ENCODE data around the gene REP15.
"Not testable (repeated sequence)": the region's sequence is repeated elsewhere in the genome, so short reads cannot be mapped to it uniquely, and the experiment has no call there.

The REP15 gene

DNA sequence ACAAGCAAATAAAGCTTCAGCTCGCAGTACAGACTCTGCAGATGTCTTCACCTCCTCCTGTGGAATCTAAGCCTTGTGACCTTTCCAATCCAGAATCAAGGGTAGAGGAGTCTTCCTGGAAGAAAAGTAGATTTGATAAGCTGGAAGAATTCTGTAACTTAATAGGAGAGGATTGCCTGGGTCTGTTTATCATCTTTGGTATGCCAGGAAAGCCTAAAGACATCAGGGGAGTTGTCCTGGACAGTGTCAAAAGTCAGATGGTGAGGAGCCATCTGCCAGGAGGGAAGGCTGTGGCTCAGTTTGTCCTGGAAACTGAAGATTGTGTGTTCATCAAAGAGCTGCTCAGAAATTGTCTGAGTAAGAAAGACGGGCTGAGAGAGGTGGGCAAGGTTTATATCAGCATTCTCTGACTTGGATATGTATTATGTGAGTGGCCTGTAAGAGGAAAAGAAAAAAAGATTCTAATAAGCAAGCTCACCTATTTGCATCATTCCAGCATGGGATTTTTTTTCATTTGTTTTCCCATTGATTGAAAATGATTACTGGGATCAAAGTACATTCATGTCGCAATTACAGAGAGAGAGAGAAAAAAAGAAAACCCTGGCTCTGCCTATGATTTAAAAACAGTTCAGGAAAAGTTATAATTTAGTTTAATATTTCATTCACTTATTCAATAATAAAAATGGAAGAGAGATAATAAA, 767 bp downstream of the REP15 start:
- DNase-seq (ENCODE audit: low read depth, low spot score), result peak; percentile 54

DNA sequence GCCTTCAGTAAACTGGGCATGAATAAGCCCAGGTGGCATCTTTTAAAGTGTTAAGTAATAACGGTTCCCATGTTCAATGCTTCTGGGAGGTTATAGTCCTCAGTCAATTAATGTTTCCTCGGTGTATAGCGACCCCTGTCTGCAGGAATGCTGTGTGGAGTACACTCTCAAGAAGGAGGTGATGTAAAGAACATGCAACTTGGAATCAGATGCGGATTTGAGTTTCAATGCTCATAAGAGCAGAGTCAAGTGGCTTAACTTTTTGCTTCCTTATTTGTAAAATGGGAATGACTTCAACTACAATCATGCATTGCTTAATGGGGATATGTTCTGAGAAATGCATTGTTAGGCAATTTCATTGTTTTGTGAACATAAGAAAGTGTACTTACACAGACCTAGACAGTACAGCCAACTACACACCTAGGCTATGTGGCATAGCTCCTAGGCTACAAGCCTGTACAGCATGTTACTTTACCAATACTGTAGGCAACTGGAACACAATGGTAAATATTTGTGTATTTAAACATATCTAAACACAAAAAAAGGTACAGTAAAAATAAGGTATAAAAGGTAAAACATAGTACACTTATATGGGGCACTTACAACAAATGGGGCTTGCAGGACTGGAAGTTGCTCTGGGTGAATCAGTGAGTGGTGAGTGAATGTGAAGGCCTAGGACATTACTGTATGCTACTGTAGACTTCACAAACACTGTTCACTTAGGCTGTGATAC, 7.6 kb downstream of the REP15 start:
- peak; percentile 31 for DNase-seq (ENCODE audit: low read depth, low spot score)

DNA sequence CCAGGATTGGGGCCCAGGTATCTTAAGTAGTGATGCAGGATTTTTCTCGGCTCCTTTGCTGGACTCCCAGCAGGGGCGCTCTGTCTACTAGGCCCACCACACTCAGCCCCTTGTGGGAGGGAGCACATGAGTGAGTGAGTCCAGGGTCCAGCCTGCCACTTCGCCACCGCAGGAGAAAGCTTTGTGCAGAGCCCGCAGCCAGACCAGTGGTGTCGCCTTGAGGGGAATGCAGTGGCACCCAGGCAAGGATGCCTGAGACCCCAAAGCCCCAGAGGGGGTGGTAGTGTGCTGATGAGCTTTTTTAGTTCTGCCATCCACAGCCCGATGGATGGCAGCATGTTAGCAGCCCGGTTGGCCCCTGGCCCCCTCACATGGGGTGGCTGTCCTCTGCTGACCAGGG, 9.0 kb downstream of the REP15 start:
- DNase-seq (ENCODE audit: low read depth, low spot score), result peak; percentile 49

DNA sequence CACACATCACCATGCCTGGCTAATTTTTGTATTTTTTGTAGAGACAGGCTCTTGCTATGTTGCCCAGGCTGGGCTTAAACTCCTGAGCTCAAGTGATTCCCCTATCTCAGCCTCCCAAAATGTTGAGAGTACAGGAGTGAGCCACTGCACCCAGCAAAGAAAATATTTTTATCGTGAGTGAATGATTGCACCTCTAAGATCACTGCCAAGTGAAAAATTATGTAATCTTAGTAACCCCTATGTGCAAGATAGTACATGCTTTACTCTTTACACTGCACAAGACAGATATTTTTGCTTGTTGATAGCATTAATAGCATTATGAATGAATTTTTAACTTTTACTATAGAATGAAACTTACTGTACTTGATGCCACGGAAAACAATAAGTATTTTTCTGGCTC, 11.0 kb downstream of the REP15 start:
- no peak for DNase-seq (ENCODE audit: low read depth, low spot score)

DNA sequence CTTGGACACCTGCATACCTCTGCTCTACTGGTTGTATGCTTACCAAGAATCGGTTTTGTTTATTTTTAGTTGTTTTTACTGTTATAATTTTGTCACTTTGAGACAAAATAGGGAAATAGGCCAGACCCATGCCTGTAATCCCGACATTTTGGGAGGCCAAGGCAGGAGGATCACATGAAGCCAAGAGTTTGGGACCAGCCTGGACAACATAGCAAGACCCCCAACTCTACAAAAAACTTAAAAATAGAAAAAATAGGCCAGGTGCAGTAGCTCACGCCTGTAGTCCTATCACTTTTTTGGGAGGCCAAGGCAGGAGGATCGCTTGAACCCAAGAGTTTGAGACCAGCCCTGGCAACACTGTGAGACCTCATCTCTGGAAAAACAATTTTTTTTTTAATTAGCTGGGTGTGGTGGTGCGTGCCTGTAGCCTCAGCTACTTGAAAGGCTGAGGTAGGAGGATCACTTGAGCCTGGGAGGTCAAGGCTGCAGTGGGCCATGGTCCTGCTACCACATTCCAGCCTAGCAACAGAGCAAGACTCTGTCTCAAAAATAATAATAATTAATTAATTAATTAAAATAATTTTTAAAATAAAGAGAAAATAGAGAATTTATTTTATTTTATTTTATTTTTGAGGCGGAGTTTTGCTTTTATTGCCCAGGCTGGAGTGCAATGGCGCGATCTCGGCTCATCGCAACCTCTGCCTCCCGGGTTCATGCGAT, 13.1 kb downstream of the REP15 start:
- DNase-seq (ENCODE audit: low read depth, low spot score), result no peak

DNA sequence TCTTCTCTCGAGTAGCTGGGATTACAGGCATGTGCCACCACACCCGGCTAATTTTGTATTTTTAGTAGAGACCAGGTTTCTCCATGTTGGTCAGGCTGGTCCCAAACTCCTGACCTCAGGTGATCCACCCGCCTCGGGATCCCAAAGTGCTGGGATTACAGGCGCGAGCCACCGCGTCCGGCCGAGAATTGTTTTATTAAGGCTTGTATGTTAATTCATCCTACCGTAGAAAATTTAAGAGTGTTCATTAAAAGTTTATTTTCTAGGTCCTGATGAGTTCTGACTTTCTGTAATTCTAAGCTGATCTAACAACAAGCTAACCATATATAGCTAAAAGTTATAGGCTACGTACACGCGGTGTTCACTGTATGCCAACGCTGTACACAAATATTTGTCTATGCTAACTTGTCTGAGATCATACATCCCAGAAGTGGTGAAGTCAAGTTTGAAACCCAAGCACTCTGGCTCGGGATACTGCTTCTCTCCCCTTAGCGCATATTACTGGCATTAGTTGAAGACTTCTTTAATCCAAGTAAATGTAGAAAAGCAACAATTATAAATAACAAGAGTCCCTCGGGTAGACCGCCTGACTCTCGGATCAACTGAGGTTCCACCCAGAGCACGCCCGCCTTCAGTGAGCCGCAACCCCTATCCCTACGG, 13.8 kb downstream of the REP15 start:
- DNase-seq (ENCODE audit: low read depth, low spot score), result no peak

DNA sequence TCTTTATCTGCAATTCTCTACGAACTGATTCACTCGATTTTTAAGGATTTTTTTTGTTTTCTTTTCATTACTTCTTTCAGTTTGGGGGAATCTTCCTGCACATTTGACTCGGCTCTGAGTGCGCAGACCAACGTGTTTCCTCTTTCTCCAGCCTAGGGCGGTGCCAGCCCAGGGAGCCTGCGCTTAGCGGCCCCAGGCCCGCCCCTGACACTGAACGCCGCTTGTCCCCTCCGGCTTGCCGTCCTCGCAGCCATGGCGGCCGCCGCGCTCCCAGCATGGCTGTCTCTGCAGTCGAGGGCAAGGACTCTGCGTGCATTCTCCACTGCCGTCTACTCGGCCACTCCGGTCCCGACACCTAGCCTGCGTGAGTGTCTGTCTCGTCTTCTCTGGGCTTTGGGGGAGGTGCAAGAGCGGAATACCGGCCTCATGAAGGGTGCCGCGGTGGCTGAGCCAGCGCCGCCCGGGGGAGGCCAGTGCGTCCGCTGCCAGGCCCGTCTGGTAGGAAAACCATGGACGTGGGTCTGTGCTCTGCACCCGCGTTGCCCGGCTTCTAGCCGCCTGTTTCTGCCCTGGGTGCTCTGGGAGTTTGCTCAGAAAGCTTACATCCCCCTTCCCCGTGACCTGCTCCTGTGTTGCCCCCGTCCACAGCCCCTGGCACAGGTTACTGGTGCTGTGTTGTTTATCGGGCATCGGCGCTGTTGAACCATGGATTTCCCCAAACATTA, 14.5 kb downstream of the REP15 start, which contains the start of gene MRPS35:
Gene MRPS35, plus strand, starts transcription at position 241 of the 725 bp plus-strand sequence. Its CDS starts 12 bp downstream, at position 253.
- DNase-seq (ENCODE audit: low read depth, low spot score), result peak; percentile 90

DNA sequence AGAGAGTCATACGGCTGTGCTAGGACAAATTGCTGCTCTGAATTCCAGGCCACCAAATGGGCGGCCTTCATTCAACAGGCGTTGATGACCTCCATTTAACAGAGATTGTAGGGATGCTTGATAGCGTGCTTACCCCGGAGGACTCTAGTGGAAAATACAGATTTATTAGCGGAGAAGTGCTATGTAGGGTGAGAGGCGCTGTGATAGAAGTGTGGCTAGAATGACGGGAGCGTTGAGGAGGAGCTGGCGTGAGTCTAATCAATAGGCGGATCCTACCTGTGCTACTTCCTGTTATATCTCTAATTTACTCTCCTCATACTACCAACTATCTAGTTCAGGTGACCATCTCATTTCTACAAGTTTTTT, 15.1 kb downstream of the REP15 start:
- DNase-seq (ENCODE audit: low read depth, low spot score), result no peak

DNA sequence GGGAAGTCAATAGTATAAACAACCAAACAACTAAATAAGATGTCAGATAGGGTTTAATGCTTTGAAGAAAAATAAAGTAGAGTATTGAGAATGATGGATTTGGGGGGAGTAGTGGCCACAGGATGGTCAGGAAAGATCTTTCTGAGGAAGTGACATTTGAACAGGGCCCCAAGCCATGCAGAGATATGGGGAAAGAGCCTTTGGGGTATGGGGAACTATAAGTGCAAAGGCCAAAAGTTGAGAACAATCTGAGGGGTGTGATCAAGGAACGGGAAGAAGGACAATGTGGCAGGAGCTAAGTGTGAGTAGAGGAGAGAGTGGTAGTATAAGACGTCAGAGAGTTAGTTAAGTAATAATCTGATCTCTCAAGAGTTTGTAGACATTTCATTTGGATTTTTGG, 15.7 kb downstream of the REP15 start:
- DNase-seq (ENCODE audit: low read depth, low spot score), result no peak

DNA sequence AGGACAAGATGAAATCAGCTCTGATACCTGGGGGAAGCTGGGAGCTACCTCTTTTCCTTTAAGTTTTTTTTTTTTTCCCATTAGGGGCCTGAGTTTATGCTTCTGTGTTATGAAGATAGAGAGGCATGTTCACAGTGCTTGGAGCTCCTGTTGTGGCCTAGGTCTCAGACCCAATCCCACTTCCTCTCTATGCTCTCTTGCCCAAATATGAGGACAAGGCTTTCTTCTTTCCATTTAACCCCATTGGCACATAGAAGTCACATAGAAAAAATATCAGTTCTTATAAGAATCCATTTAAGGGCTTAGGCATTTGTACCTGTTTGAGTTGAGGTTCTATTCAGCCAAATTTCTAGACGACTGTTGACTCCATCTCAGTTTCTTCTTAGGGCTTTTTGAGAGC, 27.0 kb downstream of the REP15 start:
- DNase-seq (ENCODE audit: low read depth, low spot score), result no peak

DNA sequence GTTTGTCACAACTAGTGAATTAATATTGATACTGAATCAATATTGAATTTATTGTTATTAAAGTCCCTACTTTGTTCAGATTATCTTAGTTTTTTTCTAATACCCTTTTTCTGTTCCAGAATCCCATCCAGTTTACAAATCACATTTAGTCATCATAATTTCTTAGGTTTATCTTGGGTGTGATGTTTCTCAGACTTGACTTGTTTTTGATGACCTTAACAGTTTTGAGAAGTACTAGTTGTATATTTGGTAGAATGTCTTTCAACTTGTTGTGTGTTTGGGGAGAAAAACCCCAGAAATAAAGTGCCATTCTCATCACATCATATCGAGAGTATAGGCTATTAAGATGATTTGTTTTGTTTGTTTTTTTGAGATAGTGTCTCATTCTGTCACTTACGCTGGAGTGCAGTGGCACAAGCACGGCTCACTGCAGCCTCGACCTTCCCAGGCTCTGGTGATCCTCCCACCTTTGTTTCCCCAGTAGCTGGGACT, 33.9 kb downstream of the REP15 start:
- DNase-seq (ENCODE audit: low read depth, low spot score), result no peak

DNA sequence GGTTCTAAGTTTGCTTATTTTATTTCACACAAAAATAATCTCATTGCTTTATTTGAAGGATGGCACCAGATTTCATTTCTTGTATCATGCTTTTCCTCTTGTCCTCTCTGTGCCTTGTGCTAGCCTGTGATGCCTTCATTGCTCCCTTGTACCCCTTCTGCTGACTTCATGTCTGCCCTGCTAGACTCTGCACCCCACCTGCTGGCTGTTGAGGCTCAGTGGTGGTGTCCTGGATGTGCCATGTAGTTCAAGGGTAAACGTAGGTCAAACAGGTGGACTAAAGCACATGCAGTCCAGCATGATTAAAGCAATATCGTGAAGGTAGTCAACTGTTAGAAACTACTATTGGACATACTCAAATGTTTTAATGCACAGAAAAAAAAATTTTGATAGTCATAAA, 36.0 kb downstream of the REP15 start:
- no peak for DNase-seq (ENCODE audit: low read depth, low spot score)

DNA sequence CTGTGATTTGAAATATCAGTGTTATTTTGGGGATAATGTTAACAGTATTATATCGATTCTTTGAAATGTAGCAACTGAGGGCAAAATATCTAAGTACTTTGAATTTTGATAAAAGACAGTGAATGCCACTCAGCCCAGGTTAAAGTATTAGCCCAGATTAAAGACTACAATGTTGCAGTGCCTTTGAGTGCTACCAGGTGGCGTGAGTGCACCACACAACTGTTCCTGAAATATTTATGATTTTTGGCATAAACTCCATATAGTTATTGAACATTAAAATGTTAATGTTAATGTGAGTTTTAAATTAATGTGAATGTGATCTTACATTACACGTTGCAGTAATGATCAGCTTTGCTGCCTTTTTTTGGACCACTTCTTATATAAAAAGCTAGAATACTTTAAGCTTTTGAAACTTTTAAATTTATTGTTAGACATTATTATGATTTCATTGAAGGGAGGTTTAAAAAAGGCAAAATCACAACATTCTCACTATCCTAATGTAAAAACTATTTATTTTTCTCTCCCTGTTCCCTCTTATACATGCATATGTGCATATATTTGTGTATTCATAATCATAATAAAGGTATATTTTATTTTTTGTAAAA, 36.9 kb downstream of the REP15 start:
- DNase-seq (ENCODE audit: low read depth, low spot score), result no peak

DNA sequence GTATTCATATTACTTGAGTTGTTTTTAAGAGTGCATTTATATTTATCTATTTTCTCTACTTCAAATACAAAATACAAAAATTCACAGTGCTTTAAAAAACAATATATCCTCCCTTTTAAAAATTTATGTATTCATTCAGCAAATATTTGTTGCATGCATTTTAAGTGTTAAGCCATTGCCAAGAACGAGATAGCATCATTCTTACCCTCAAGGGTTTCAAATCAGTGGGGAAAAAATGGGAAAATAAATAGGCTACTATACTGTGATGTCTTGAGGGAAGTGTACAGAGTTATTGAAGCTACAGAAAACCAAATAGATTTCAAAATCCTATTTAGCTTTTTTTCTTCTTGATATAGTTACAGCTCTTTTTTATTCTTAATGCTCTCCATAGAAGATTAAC, 37.5 kb downstream of the REP15 start:
- DNase-seq (ENCODE audit: low read depth, low spot score), result no peak

DNA sequence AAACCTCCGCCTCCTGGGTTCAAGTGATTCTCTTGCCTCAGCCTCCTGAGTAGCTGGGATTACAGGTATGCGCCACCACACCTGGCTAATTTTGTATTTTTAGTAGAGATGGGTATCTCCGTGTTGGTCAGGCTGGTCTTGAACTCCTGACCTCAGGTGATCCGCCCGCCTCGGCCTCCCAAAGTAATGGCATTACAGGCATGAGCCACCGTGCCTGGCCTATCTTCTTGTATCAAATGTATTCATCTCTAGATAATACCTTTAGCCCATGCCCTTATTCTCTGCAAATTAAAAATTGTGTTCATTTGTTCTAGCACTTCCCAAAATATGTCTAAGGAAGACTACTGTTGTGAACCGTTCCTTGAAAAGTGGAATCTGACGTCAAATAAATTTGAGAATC, 38.1 kb downstream of the REP15 start:
- DNase-seq (ENCODE audit: low read depth, low spot score), result not testable (repeated sequence)

DNA sequence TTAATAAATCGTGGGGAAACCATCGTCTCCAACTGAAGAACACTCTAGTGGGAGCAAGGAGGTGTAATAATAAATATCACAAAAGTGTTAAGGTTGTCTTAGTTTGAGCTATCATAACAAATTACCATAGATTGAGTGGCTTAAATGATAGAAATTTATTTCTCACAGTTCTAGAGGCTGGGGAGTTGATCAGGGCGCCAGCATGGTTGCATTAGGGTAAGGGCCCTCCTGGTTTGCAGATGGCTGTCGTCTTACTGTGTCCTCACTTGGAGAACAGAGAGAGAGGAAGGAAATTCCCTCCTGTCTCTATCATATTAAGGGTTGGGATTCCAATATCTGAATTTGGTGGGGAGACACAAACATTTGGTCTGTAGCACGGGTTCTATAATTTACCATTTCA, 47.4 kb downstream of the REP15 start:
- no peak for DNase-seq (ENCODE audit: low read depth, low spot score)

DNA sequence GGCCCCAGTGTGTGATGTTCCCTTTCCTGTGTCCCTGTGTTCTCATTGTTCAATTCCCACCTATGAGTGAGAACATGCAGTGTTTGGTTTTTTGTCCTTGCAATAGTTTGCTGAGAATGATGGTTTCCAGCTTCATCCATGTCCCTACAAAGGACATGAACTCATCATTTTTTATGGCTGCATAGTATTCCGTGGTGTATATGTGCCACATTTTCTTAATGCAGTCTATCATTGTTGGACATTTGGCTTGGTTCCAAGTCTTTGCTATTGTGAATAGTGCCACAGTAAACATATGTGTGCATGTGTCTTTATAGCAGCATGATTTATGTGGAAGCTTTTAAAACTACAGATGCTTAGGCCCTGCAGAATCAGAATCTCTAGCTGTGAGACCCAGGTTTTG, 49.5 kb downstream of the REP15 start:
- DNase-seq (ENCODE audit: low read depth, low spot score), result not testable (repeated sequence)
